HFFc6 (cell line): ENCODE measurements around the gene C6orf89. TPM values are rescaled to one million over a fixed set of nuclear protein-coding genes. Genes with fewer than 3 reads are reported as not detected.

Source experiments
- DNase-seq: peaks from one replicate; pipeline ENCODE4 v3.0.0-alpha.2; 2018
- H3K27ac Mint-ChIP-seq: 2 replicates; pipeline ENCODE4 v1.8.0; 2020; ENCODE audit warnings: mild to moderate bottlenecking, mixed read lengths
- H3K27me3 Mint-ChIP-seq: 2 replicates; pipeline ENCODE4 v1.8.0; 2021; ENCODE audit warnings: mild to moderate bottlenecking, moderate library complexity, mixed read lengths; ENCODE audit not compliant: insufficient read depth
- H3K36me3 Mint-ChIP-seq: 2 replicates; pipeline ENCODE4 v1.8.0; 2021; ENCODE audit warnings: low read depth, mixed read lengths
- H3K4me1 Mint-ChIP-seq: 2 replicates; pipeline ENCODE4 v1.8.0; 2020; ENCODE audit warnings: low read depth, mixed read lengths
- H3K4me3 Mint-ChIP-seq: 2 replicates; pipeline ENCODE4 v1.8.0; 2020; ENCODE audit warnings: mild to moderate bottlenecking, moderate library complexity, mixed read lengths
- H3K9me3 Mint-ChIP-seq: 2 replicates; pipeline ENCODE4 v1.8.0; 2020; ENCODE audit warnings: mild to moderate bottlenecking, mixed read lengths
- CTCF ChIP-seq: fragments of 200-600 bp; sonication (generic); IDR thresholded peaks from 2 replicates; pipeline ENCODE4 v1.5.0; 2021; ENCODE audit warnings: antibody characterized with exemption, mild to moderate bottlenecking
- total RNA-seq, 6 experiments: library from RNA; stranded (reverse); fragmentation: NEBNext Ultra II Directional; extraction: Animal tissue kit (Norgen Biotek cat#: 25700); gene quantifications; 2 replicates in 1 of 6; 3 replicates in 5 of 6; pipeline ENCODE4 v1.2.3, GENCODE V29; 2021

Gene C6orf89
- total RNA-seq, 6 experiments from 2014 or later = 71.3 to 89.2 (median 80.8) TPM

- H3K27ac Mint-ChIP-seq = no peak overlapping the region; the same call in 1 of the 2 replicates
- H3K27me3 Mint-ChIP-seq = no peaks in the 10 kb centered on the region; the same call in 1 of the 2 replicates
- H3K9me3 Mint-ChIP-seq = no peaks in the 10 kb centered on the region
- TF ChIP-seq CTCF = peak; percentile 73
- no peak overlapping the region for H3K4me3 Mint-ChIP-seq
- DNase-seq = peak; percentile 53
- peaks cover 69% of the 10 kb centered on the region for H3K4me1 Mint-ChIP-seq
- peaks cover 23% of the 10 kb centered on the region for H3K36me3 Mint-ChIP-seq
Observed at GRCh38 chr6:36914227-36914794, 28.6 kb downstream of the C6orf89 start.

GRCh38 chr6:36915599-36915998 is 29.8 kb downstream of the C6orf89 start:
- H3K4me3 Mint-ChIP-seq = no peak overlapping the region
- peaks cover 77% of the 10 kb centered on the region for H3K4me1 Mint-ChIP-seq
- peaks cover 30% of the 10 kb centered on the region for H3K36me3 Mint-ChIP-seq
- no peaks in the 10 kb centered on the region; the same call in 1 of the 2 replicates for H3K27me3 Mint-ChIP-seq
- H3K27ac Mint-ChIP-seq = no peak overlapping the region
- DNase-seq = no peak
- H3K9me3 Mint-ChIP-seq = no peaks in the 10 kb centered on the region
- TF ChIP-seq CTCF = no peak

GRCh38 chr6:36916126-36916525 is 30.4 kb downstream of the C6orf89 start:
- H3K4me1 Mint-ChIP-seq = peaks cover 77% of the 10 kb centered on the region

GRCh38 chr6:36917541-36918193 is 31.9 kb downstream of the C6orf89 start:
- H3K9me3 Mint-ChIP-seq = no peaks in the 10 kb centered on the region
- peak; percentile 86 for DNase-seq
- peak overlapping the region; percentile 83 for H3K27ac Mint-ChIP-seq
- H3K27me3 Mint-ChIP-seq = no peaks in the 10 kb centered on the region; the same call in 1 of the 2 replicates
- H3K4me3 Mint-ChIP-seq = peak overlapping the region; percentile 22; the same call in 1 of the 2 replicates
- H3K4me1 Mint-ChIP-seq = peaks cover 64% of the 10 kb centered on the region
- H3K36me3 Mint-ChIP-seq = peaks cover 38% of the 10 kb centered on the region
- no peak for TF ChIP-seq CTCF

More at GRCh38 chr6:36916126-36916525, 30.4 kb downstream of the C6orf89 start:
- Mint-ChIP-seq H3K27me3 (no peaks in the 10 kb centered on the region; the same call in 1 of the 2 replicates), H3K27ac (no peak overlapping the region), H3K36me3 (peaks cover 31% of the 10 kb centered on the region), H3K9me3 (no peaks in the 10 kb centered on the region), H3K4me3 (no peak overlapping the region)
- TF ChIP-seq CTCF = no peak
- no peak for DNase-seq

- Mint-ChIP-seq H3K4me1 (peaks cover 61% of the 10 kb centered on the region), H3K36me3 (peaks cover 48% of the 10 kb centered on the region), H3K27ac (no peak overlapping the region), H3K9me3 (no peaks in the 10 kb centered on the region), H3K4me3 (no peak overlapping the region), H3K27me3 (no peaks in the 10 kb centered on the region)
- TF ChIP-seq CTCF = no peak
- no peak for DNase-seq
Observed at GRCh38 chr6:36920049-36920448, 34.3 kb downstream of the C6orf89 start.
